BLaER1 (cell line): ENCODE results near the gene HACE1.
"Not testable (repeated sequence)": the region's sequence is repeated elsewhere in the genome, so short reads cannot be mapped to it uniquely, and the experiment has no call there.

Source experiments
- H3K27ac ChIP-seq: shearing (Covaris generic); formaldehyde crosslinking; 2 replicates; pipeline ENCODE4 v1.8.1; 2022
- H3K27me3 ChIP-seq: shearing (Covaris generic); formaldehyde crosslinking; 2 replicates; pipeline ENCODE4 v1.8.1; 2022
- H3K36me3 ChIP-seq: shearing (Covaris generic); formaldehyde crosslinking; 2 replicates; pipeline ENCODE4 v1.8.1; 2022
- H3K4me1 ChIP-seq: shearing (Covaris generic); formaldehyde crosslinking; 2 replicates; pipeline ENCODE4 v1.8.1; 2022
- H3K4me2 ChIP-seq: shearing (Covaris generic); formaldehyde crosslinking; 2 replicates; pipeline ENCODE4 v1.8.1; 2022
- H3K4me3 ChIP-seq: shearing (Covaris generic); formaldehyde crosslinking; 2 replicates; pipeline ENCODE4 v1.8.1; 2022
- H3K9ac ChIP-seq: shearing (Covaris generic); formaldehyde crosslinking; 2 replicates; pipeline ENCODE4 v1.8.1; 2022
- H3K9me3 ChIP-seq: shearing (Covaris generic); formaldehyde crosslinking; 2 replicates; pipeline ENCODE4 v1.8.1; 2022
- H4K20me1 ChIP-seq: shearing (Covaris generic); formaldehyde crosslinking; 2 replicates; pipeline ENCODE4 v1.8.1; 2022
- Cebpa-rat ChIP-seq: shearing (Covaris generic); IDR thresholded peaks from 2 replicates; pipeline ENCODE4 v1.8.1; 2022

HACE1 gene, protein sequence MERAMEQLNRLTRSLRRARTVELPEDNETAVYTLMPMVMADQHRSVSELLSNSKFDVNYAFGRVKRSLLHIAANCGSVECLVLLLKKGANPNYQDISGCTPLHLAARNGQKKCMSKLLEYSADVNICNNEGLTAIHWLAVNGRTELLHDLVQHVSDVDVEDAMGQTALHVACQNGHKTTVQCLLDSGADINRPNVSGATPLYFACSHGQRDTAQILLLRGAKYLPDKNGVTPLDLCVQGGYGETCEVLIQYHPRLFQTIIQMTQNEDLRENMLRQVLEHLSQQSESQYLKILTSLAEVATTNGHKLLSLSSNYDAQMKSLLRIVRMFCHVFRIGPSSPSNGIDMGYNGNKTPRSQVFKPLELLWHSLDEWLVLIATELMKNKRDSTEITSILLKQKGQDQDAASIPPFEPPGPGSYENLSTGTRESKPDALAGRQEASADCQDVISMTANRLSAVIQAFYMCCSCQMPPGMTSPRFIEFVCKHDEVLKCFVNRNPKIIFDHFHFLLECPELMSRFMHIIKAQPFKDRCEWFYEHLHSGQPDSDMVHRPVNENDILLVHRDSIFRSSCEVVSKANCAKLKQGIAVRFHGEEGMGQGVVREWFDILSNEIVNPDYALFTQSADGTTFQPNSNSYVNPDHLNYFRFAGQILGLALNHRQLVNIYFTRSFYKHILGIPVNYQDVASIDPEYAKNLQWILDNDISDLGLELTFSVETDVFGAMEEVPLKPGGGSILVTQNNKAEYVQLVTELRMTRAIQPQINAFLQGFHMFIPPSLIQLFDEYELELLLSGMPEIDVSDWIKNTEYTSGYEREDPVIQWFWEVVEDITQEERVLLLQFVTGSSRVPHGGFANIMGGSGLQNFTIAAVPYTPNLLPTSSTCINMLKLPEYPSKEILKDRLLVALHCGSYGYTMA

DNA sequence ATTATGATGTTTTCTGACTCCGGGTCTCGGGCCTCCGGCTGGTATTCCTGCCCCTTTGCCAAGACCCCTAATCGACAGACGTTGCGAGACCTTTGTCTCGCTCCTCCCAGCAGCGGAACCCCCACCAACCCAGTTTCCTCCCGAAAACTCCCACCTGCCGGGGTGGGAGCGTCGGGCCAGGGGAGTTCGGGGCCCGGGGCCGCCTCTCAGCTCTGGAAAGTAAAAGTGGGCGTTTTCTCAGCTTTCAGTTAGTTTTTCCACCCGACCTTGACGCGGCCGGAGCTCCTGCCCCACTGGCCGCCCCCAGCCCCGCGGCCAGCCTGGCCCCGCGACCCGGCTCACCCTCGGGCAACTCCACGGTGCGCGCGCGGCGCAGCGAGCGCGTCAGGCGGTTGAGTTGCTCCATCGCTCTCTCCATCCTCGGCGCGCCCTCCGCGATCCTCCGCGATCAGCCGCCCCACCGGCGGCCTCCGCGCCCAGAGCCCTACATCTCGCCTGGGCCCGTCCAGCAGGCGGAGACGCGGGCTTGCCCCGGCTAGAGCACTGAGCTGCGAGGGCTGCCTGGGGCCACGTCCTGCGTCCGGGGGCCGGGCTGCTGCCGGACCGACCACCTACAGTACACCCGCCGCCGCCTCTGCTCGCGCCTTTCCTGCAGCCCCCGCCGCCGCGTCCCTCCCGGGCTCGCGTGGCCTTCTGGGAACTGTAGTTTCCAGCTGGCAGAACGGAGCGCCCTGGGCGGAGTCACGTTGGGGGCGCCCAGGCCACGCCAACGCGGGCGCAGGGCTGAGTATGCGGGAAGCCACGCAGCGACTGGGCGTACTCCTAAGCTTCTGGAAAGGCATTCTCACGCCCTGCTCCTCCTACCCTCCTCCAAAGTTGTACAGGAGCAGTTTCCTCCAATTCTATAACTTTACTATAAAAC is at the start of gene HACE1:
HACE1 (minus strand) TSS at position 695 of the 922 bp plus-strand sequence; CDS start at position 418, 277 bp downstream.
- Histone ChIP-seq H3K27ac (peak within 1 kb of the TSS; percentile 77), H3K9me3 (no peaks in the 10 kb centered on the region), H3K4me2 (peak within 1 kb of the TSS; percentile 80), H3K36me3 (no peaks in the 10 kb centered on the region), H3K4me3 (peak within 1 kb of the TSS; percentile 87), H3K27me3 (no peaks in the 10 kb centered on the region), H3K9ac (peak within 1 kb of the TSS; percentile 85), H3K4me1 (peaks cover 12% of the 10 kb centered on the region), H4K20me1 (peaks cover 17% of the 10 kb centered on the region; the same call in 1 of the 2 replicates)
- TF ChIP-seq Cebpa-rat: no peak

DNA sequence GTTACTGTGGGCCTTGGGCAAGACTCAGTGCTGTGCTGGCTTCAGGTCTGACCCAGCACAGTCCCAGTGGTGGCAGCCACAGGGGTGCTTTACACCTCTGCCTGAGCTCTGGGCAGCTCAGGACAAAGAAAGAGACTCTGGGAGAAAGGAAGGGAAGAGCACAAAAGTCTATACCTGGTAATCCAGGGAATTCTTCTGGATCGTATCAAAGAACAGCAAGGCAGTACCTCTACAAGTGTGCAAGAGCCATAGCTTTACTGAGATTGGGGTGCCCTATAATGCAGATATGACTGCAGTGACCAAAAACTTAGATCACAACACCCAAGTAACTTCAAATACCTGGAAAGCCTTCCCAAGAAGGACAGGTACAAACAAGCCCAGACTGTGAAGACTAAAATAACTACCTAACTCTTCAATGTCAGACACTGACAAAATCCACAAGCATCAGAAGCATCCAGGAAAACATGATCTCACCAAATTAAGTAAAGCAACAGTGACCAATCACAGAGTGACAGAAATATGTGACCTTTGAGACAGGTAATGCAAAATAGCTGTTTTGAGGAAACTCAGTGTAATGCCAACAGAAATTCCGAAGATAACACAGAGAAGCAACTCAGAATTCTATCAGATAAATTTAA is 49.3 kb upstream of the HACE1 start:
- Histone ChIP-seq H3K9ac (no peak overlapping the region), H3K9me3 (no peaks in the 10 kb centered on the region), H3K4me1 (no peaks in the 10 kb centered on the region), H3K4me2 (no peak overlapping the region), H3K36me3 (no peaks in the 10 kb centered on the region), H4K20me1 (no peaks in the 10 kb centered on the region), H3K27ac (no peak overlapping the region), H3K27me3 (no peaks in the 10 kb centered on the region), H3K4me3 (no peak overlapping the region)
- TF ChIP-seq Cebpa-rat: no peak

DNA sequence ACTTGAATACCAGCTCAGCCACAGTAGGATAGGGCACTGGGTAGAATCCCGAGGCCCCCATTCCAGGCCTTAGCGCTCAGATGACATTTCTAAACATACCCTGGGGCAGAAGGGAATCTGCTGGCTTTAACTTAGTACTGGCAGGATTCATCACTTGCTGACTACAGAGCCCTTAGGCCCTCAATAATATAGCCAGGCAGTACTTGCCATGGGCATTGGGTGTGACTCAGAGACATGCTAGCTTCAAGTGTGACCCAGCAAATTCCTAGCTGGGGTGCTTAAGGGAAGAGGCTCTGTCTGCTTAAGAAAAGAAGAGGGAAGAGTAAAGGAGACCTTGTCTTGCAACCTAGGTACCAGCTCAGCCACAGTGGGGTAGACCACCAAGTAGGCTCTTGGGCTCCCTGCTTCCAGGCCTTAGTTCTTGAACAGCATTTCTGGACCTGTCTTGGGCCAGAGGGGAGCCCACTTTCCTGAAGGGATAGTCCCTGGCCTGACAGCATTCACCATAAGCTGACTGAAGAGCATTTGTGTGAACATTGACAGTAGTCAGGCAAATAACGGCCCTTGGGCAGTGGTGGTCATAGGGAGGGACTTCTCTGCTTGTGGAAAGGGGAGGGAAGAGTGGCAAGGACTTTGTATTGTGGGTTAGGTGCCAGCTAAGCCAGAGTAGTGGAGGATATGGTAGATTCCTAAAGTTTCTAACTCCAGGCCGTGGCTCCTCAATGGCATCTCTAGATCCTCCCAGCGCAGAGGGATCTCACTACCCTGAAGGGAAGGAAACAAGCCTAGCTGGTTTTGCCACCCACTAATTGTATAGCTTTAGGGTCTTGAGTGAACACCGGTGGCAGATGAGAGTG is 48.5 kb upstream of the HACE1 start:
- Histone ChIP-seq H4K20me1 (no peaks in the 10 kb centered on the region), H3K9ac (no peak overlapping the region), H3K9me3 (no peaks in the 10 kb centered on the region), H3K4me3 (no peak overlapping the region), H3K27me3 (no peaks in the 10 kb centered on the region), H3K4me2 (no peak overlapping the region), H3K4me1 (no peaks in the 10 kb centered on the region), H3K27ac (no peak overlapping the region), H3K36me3 (no peaks in the 10 kb centered on the region)
- TF ChIP-seq Cebpa-rat: no peak

DNA sequence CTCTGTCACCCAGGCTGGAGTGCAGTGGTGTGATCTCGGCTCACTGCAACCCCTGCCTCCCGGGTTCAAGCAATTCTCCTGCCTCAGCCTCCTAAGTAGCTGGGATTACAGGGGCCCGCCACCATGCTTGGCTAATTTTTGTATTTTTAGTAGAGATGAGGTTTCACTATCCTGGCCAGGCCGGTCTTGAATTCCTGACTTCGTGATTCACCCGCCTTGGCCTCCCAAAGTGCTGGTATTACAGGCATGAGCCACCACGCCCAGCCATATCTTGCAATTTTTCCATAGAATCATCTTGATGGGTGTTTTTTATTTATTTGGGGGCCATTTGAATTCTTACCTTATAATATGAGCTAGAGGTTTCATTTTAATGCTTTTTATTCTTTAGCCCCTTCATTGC is 39.2 kb upstream of the HACE1 start:
- H3K9ac ChIP-seq, H3K4me2 ChIP-seq, H3K9me3 ChIP-seq, H4K20me1 ChIP-seq, H3K27me3 ChIP-seq, H3K4me1 ChIP-seq, H3K27ac ChIP-seq, H3K36me3 ChIP-seq, H3K4me3 ChIP-seq: not testable (repeated sequence)

DNA sequence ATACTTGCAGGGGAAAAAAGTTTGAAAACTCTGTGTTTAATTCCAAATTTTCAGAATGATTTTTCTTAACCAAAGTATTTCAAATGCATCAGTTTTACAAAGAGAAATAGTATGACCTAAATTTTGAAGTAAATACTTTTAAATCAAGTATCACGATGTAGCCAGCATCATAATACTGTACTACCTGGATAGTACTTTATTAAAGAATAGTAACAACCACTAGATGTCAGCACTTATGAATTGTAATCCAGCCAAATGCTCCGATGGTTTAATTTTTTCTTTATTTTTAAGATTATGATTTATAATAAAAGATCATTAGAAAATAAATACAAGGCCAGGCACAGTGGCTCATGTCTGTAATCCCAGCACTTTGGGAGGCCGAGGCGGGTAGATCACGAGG is 37.2 kb upstream of the HACE1 start:
- H3K4me1 ChIP-seq: no peaks in the 10 kb centered on the region
- no peaks in the 10 kb centered on the region for H3K36me3 ChIP-seq
- no peaks in the 10 kb centered on the region for H3K27me3 ChIP-seq
- no peaks in the 10 kb centered on the region for H4K20me1 ChIP-seq
- no peak overlapping the region for H3K27ac ChIP-seq
- no peak overlapping the region for H3K4me2 ChIP-seq
- no peaks in the 10 kb centered on the region for H3K9me3 ChIP-seq
- no peak overlapping the region for H3K9ac ChIP-seq
- H3K4me3 ChIP-seq: no peak overlapping the region
- no peak for TF ChIP-seq Cebpa-rat

DNA sequence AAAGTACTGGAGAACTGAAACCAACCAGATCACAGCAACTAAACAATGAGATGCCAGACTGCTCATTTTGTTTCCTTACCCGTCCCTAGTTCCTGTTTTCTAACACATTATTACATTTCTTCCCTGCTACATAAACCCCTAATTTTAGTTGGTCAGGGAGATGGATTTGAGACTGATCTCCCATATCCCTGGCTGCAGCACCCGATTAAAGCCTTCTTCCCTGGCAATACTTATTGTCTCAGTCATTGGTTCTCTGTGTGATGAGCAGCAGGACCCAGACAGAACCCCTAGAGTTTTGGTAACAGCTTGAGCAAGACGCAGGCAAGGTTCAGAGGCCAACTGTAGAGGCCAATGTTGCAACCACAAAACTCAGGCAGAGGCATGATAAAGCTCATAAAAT is 28.3 kb upstream of the HACE1 start:
- no peak overlapping the region for H3K27ac ChIP-seq
- no peak overlapping the region for H3K4me2 ChIP-seq
- no peak for TF ChIP-seq Cebpa-rat
- no peaks in the 10 kb centered on the region for H3K36me3 ChIP-seq
- H3K9me3 ChIP-seq: peaks cover 14% of the 10 kb centered on the region
- no peaks in the 10 kb centered on the region for H3K4me1 ChIP-seq
- H3K9ac ChIP-seq: no peak overlapping the region
- H3K4me3 ChIP-seq: no peak overlapping the region
- H4K20me1 ChIP-seq: no peaks in the 10 kb centered on the region
- H3K27me3 ChIP-seq: no peaks in the 10 kb centered on the region

DNA sequence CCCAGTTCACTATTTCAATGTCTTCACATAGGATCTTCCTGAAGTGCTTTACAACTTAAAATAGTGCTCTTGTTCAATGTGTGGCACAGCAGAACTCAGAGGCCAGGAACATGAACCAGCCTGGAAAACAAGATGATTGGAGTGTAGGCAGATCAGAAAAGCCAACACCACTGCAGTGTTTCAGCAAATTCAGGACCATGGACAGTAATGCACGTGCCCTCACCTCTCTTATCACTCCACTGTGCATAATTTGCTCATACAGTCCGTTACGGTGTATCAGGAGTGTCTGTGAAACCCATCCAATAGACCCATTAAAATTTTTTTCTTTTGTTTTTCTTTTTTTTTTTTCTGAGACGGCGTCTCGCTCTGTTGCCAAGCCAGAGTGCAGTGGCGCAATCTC is 27.6 kb upstream of the HACE1 start:
- peaks cover 14% of the 10 kb centered on the region for H3K9me3 ChIP-seq
- H3K4me2 ChIP-seq: no peak overlapping the region
- H3K27ac ChIP-seq: no peak overlapping the region
- no peak overlapping the region for H3K4me3 ChIP-seq
- H4K20me1 ChIP-seq: no peaks in the 10 kb centered on the region
- H3K4me1 ChIP-seq: no peaks in the 10 kb centered on the region
- no peak overlapping the region for H3K9ac ChIP-seq
- TF ChIP-seq Cebpa-rat: no peak
- no peaks in the 10 kb centered on the region for H3K27me3 ChIP-seq
- no peaks in the 10 kb centered on the region for H3K36me3 ChIP-seq

DNA sequence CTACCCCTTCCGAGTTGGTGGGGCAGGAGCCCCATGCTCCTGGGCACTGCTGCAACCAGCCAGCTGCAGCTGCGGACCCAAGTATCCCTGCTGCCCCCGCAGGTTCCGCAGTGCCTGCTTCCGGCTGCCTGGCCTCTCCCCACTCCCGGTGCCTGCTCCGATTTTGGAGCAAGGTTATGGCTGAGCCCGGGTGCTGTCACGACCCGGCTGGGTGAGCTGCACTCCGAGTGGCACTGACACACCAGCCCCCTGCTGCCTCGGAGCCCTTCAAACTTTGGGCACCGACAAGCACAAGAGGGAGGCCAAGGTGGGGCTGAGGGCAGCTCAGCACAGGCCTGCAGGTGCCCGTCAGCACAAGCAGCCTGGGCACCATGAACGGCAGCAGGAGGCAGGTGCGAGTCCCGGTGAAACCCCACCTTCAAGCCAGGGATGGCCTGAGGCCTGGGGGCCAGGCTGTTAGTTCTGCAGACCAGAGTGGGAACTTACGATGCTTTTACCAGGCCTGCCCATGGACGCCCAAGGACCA is 25.9 kb upstream of the HACE1 start:
- Histone ChIP-seq H3K27ac (no peak overlapping the region), H3K27me3 (no peaks in the 10 kb centered on the region), H3K9me3 (peaks cover 14% of the 10 kb centered on the region), H4K20me1 (no peaks in the 10 kb centered on the region), H3K9ac (no peak overlapping the region), H3K4me2 (no peak overlapping the region), H3K4me1 (no peaks in the 10 kb centered on the region), H3K4me3 (no peak overlapping the region), H3K36me3 (no peaks in the 10 kb centered on the region)
- TF ChIP-seq Cebpa-rat: no peak
